HepG2 (cell line): ENCODE measurements around the gene MAN1B1. TPM values are rescaled to one million over a fixed set of nuclear protein-coding genes. Genes with fewer than 3 reads are reported as not detected.
A peak's percentile ranks its signal among the peaks of the same experiment; 100 is the strongest.

Experiments used
- DNMT3B ChIP-seq: conservative IDR thresholded peaks from 2 replicates; pipeline ENCODE4 v1.6.1; 2016; ENCODE audit warnings: missing biosample characterization, control low read depth
- GMEB1 ChIP-seq: sonication (generic); formaldehyde crosslinking; IDR thresholded peaks from 2 replicates; pipeline ENCODE4 v1.5.1; 2020; ENCODE audit warnings: missing genetic modification reagents, mild to moderate bottlenecking, borderline replicate concordance
- GPBP1L1 ChIP-seq: sonication (generic); formaldehyde crosslinking; IDR thresholded peaks from 2 replicates; pipeline ENCODE4 v1.5.0; 2020; ENCODE audit warnings: mild to moderate bottlenecking, missing genetic modification reagents
- MTF2 ChIP-seq: sonication (generic); formaldehyde crosslinking; IDR thresholded peaks from 2 replicates; pipeline ENCODE4 v1.5.0; 2020; ENCODE audit warnings: missing genetic modification reagents, borderline replicate concordance
- MXD4 ChIP-seq: IDR thresholded peaks from 2 replicates; pipeline ENCODE4 v1.6.1; 2016; ENCODE audit warnings: mild to moderate bottlenecking, missing biosample characterization, missing genetic modification reagents
- NR2C2 ChIP-seq: sonication (generic); formaldehyde crosslinking; IDR thresholded peaks from 2 replicates; pipeline ENCODE4 v1.4.0; 2020; ENCODE audit warnings: missing genetic modification reagents, mild to moderate bottlenecking, moderate library complexity, borderline replicate concordance
- NR3C1 ChIP-seq: sonication (generic); formaldehyde crosslinking; IDR thresholded peaks from 2 replicates; pipeline ENCODE4 v1.4.0; 2020; ENCODE audit warnings: missing genetic modification reagents
- POLR2G ChIP-seq: fragments of 200-400 bp; formaldehyde crosslinking; IDR thresholded peaks from 2 replicates; pipeline ENCODE4 v1.6.1; 2018; ENCODE audit warnings: mild to moderate bottlenecking, low read depth, low read length, moderate library complexity
- U2AF2 ChIP-seq: fragments of 200-400 bp; formaldehyde crosslinking; IDR thresholded peaks from 2 replicates; pipeline ENCODE4 v1.6.1; 2017; ENCODE audit warnings: low read depth, mild to moderate bottlenecking, low read length
- ZNF788 ChIP-seq: sonication (generic); formaldehyde crosslinking; IDR thresholded peaks from 2 replicates; pipeline ENCODE4 v1.5.0; 2020; ENCODE audit warnings: mild to moderate bottlenecking, missing genetic modification reagents, borderline replicate concordance
- polyA plus RNA-seq, 8 experiments: library from polyadenylated mRNA; depleted of rRNA in 3 of 8; stranded (reverse) in 7 of 8; unstranded in 1 of 8; fragments of >200 nt; fragmentation: Illumina TruSeq in 4 of 8; extraction: Trizol in 4 of 8; gene quantifications; 2 replicates each; pipeline versions ENCODE4 v1.2.1 to v1.2.3, GENCODE V29; 2011 to 2016; ENCODE audit warnings: low read depth in 4 of 8, missing spikeins in 1 of 8, mixed read lengths in 1 of 8; ENCODE audit not compliant: insufficient read depth in 1 of 8
- total RNA-seq, 5 experiments: library from RNA; depleted of rRNA; stranded (reverse); fragments of >200 nt; fragmentation: Illumina TruSeq; extraction: Trizol; gene quantifications; 2 replicates each; pipeline ENCODE4 v1.2.3, GENCODE V29; 2016; ENCODE audit warnings: low read depth in 1 of 5
- TF ChIP-seq, protein P1 (sequence below): sonication (generic); formaldehyde crosslinking; IDR thresholded peaks from 2 replicates; pipeline ENCODE4 v1.4.0; 2020; ENCODE audit warnings: missing genetic modification reagents
- TF ChIP-seq, protein P2 (sequence below): sonication (generic); formaldehyde crosslinking; IDR thresholded peaks from 2 replicates; pipeline ENCODE4 v1.4.0; 2020; ENCODE audit warnings: missing genetic modification reagents, mild to moderate bottlenecking, borderline replicate concordance
- TF ChIP-seq, protein P3 (sequence below): sonication (generic); formaldehyde crosslinking; IDR thresholded peaks from 2 replicates; pipeline ENCODE4 v1.5.0; 2020; ENCODE audit warnings: mild to moderate bottlenecking, missing genetic modification reagents
- TF ChIP-seq, protein P4 (sequence below): sonication (generic); formaldehyde crosslinking; conservative IDR thresholded peaks from 2 replicates; pipeline ENCODE4 v1.8.0; 2022; ENCODE audit warnings: low read depth, missing genetic modification reagents

The MAN1B1 gene
- total and polyA plus RNA-seq, 2 of the 13 experiments (the other 11 are each of a cell fraction or from before 2014, with no cell fraction given) = 48.9 to 59.5 TPM

- TF ChIP-seq GPBP1L1 (CRISPR knock-in tag) (no peak), MTF2 (no peak), U2AF2 (no peak), POLR2G (peak; percentile 55), NR2C2 (0 out of 2 replicates have a peak, but pooled peaks have one; percentile 2), ZNF788 (CRISPR knock-in tag) (peak; percentile 24; the same call in 1 of the 2 replicates), DNMT3B (no peak), GMEB1 (no peak), MXD4 (CRISPR knock-in tag) (0 out of 2 replicates have a peak, but pooled peaks have one; percentile 18), NR3C1 (CRISPR knock-in tag) (no peak; the same call in 1 of the 2 replicates)
- TF ChIP-seq, protein P1, sequence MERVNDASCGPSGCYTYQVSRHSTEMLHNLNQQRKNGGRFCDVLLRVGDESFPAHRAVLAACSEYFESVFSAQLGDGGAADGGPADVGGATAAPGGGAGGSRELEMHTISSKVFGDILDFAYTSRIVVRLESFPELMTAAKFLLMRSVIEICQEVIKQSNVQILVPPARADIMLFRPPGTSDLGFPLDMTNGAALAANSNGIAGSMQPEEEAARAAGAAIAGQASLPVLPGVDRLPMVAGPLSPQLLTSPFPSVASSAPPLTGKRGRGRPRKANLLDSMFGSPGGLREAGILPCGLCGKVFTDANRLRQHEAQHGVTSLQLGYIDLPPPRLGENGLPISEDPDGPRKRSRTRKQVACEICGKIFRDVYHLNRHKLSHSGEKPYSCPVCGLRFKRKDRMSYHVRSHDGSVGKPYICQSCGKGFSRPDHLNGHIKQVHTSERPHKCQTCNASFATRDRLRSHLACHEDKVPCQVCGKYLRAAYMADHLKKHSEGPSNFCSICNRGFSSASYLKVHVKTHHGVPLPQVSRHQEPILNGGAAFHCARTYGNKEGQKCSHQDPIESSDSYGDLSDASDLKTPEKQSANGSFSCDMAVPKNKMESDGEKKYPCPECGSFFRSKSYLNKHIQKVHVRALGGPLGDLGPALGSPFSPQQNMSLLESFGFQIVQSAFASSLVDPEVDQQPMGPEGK (CRISPR knock-in tag) = peak; percentile 78
- TF ChIP-seq, protein P2, sequence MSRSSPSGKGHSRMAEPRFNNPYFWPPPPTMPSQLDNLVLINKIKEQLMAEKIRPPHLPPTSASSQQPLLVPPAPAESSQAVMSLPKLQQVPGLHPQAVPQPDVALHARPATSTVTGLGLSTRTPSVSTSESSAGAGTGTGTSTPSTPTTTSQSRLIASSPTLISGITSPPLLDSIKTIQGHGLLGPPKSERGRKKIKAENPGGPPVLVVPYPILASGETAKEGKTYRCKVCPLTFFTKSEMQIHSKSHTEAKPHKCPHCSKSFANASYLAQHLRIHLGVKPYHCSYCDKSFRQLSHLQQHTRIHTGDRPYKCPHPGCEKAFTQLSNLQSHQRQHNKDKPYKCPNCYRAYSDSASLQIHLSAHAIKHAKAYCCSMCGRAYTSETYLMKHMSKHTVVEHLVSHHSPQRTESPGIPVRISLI = no peak
- TF ChIP-seq, protein P3, sequence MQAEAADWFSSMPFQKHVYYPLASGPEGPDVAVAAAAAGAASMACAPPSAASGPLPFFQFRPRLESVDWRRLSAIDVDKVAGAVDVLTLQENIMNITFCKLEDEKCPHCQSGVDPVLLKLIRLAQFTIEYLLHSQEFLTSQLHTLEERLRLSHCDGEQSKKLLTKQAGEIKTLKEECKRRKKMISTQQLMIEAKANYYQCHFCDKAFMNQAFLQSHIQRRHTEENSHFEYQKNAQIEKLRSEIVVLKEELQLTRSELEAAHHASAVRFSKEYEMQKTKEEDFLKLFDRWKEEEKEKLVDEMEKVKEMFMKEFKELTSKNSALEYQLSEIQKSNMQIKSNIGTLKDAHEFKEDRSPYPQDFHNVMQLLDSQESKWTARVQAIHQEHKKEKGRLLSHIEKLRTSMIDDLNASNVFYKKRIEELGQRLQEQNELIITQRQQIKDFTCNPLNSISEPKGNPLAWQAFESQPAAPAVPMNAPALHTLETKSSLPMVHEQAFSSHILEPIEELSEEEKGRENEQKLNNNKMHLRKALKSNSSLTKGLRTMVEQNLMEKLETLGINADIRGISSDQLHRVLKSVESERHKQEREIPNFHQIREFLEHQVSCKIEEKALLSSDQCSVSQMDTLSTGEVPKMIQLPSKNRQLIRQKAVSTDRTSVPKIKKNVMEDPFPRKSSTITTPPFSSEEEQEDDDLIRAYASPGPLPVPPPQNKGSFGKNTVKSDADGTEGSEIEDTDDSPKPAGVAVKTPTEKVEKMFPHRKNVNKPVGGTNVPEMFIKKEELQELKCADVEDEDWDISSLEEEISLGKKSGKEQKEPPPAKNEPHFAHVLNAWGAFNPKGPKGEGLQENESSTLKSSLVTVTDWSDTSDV (CRISPR knock-in tag) = 0 out of 2 replicates have a peak, but pooled peaks have one; percentile 69
- TF ChIP-seq, protein P4, sequence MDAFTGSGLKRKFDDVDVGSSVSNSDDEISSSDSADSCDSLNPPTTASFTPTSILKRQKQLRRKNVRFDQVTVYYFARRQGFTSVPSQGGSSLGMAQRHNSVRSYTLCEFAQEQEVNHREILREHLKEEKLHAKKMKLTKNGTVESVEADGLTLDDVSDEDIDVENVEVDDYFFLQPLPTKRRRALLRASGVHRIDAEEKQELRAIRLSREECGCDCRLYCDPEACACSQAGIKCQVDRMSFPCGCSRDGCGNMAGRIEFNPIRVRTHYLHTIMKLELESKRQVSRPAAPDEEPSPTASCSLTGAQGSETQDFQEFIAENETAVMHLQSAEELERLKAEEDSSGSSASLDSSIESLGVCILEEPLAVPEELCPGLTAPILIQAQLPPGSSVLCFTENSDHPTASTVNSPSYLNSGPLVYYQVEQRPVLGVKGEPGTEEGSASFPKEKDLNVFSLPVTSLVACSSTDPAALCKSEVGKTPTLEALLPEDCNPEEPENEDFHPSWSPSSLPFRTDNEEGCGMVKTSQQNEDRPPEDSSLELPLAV (CRISPR knock-in tag) = no peak
Observed at GRCh38 chr9:137077010-137077747, 9.6 kb upstream of the MAN1B1 start, which contains the start of gene UAP1L1 (continued).
